GM11168 (cell line): ENCODE data around the gene RAMP2.
"Not testable (repeated sequence)": the region's sequence is repeated elsewhere in the genome, so short reads cannot be mapped to it uniquely, and the experiment has no call there.

Experiments
- in situ Hi-C: fragments of 300-500 bp; cut with MboI; formaldehyde crosslinking; loops from one replicate; pipeline ENCODE4 v1.12.0; 2022; ENCODE audit warnings: low sequenced_read_pairs; ENCODE audit not compliant: unreplicated experiment

The RAMP2 gene

GRCh38 chr17:42760652-42761581 is at the start of gene RAMP2:
RAMP2 (plus strand) TSS chr17:42761227; CDS start chr17:42761262, 35 bp downstream.
- in situ Hi-C loops, result loop anchor here (10.0 kb wide), 1 partner anchor 186 kb away; the partner anchor contains the start of gene PSMC3IP

GRCh38 chr17:42720996-42721583 is 39.9 kb upstream of the RAMP2 start:
- in situ Hi-C loops, result no loop called here

- in situ Hi-C loops, result no loop called here
Observed at GRCh38 chr17:42723636-42724035, 37.4 kb upstream of the RAMP2 start.

- in situ Hi-C loops, result no loop called here
Observed at GRCh38 chr17:42725143-42725542, 35.9 kb upstream of the RAMP2 start.

GRCh38 chr17:42740699-42741098 is 20.3 kb upstream of the RAMP2 start:
- in situ Hi-C loops, result no loop called here

GRCh38 chr17:42742916-42743315 is 18.1 kb upstream of the RAMP2 start:
- in situ Hi-C loops, result not testable (repeated sequence)

GRCh38 chr17:42743595-42744282 is 17.3 kb upstream of the RAMP2 start:
- in situ Hi-C loops, result no loop called here

- in situ Hi-C loops, result no loop called here
Observed at GRCh38 chr17:42744283-42744805, 16.7 kb upstream of the RAMP2 start.

GRCh38 chr17:42744806-42745617 is 16.0 kb upstream of the RAMP2 start, which contains the start of gene EZH1:
EZH1 (minus strand) TSS chr17:42745040; CDS start chr17:42728941, 16,099 bp downstream.
- in situ Hi-C loops, result no loop called here

- in situ Hi-C loops, result no loop called here
Observed at GRCh38 chr17:42748202-42748907, 12.7 kb upstream of the RAMP2 start.

GRCh38 chr17:42748908-42749798 is 11.9 kb upstream of the RAMP2 start:
- in situ Hi-C loops, result no loop called here

GRCh38 chr17:42750739-42751344 is 10.2 kb upstream of the RAMP2 start:
- in situ Hi-C loops, result no loop called here

GRCh38 chr17:42751628-42752027 is 9.4 kb upstream of the RAMP2 start:
- in situ Hi-C loops, result no loop called here

- in situ Hi-C loops, result no loop called here
Observed at GRCh38 chr17:42754782-42755181, 6.2 kb upstream of the RAMP2 start.

GRCh38 chr17:42759982-42760651 is 910 bp upstream of the RAMP2 start:
- in situ Hi-C loops, result loop anchor here (10.0 kb wide), 1 partner anchor 185 kb away; the partner anchor contains the start of gene PSMC3IP

GRCh38 chr17:42761638-42762037 is 611 bp downstream of the RAMP2 start:
- in situ Hi-C loops, result loop anchor here (10.0 kb wide), 1 partner anchor 187 kb away; the partner anchor contains the start of gene PSMC3IP

- in situ Hi-C loops, result loop anchor here (10.0 kb wide), 1 partner anchor 191 kb away; the partner anchor contains the start of gene PSMC3IP
Observed at GRCh38 chr17:42766124-42766523, 5.1 kb downstream of the RAMP2 start.
